CD4-positive, alpha-beta memory T cell (primary cell): Measurements from ENCODE around the gene TAC3. TPM values are rescaled to one million over a fixed set of nuclear protein-coding genes. Genes with fewer than 3 reads are reported as not detected.
"Not testable (repeated sequence)": the region's sequence is repeated elsewhere in the genome, so short reads cannot be mapped to it uniquely, and the experiment has no call there.

Experiments
- CTCF ChIA-PET: fragments of 350-600 bp; sonication (Branson Sonifier 250); formaldehyde crosslinking; loops from one replicate; lab custom pipeline; 2021; ENCODE audit warnings: inconsistent platforms; ENCODE audit not compliant: partially characterized antibody; lab: Charles Lee
- POLR2A ChIA-PET: fragments of 350-600 bp; sonication (Branson Sonifier 250); formaldehyde crosslinking; loops from one replicate; lab custom pipeline; 2021; ENCODE audit not compliant: partially characterized antibody; lab: Charles Lee
- DNase-seq, 5 donors: peaks; one replicate each; pipeline versions ENCODE4 v3.0.0 to v3.0.0-alpha.2; 2020 to 2022; ENCODE audit warnings: mixed read lengths in 1 of 5
- H3K27ac ChIP-seq: one replicate; pipeline ENCODE4 v1.7.0; 2013; ENCODE audit warnings: low read depth, low read length
- H3K27me3 ChIP-seq: 2 replicates; pipeline ENCODE4 v1.7.0; 2013; ENCODE audit warnings: mild to moderate bottlenecking, low read length, moderate library complexity; ENCODE audit not compliant: insufficient read depth
- H3K36me3 ChIP-seq: 2 replicates; pipeline ENCODE4 v1.7.0; 2013; ENCODE audit warnings: mild to moderate bottlenecking, low read length, moderate library complexity; ENCODE audit not compliant: insufficient read depth
- H3K4me1 ChIP-seq: 2 replicates; pipeline ENCODE4 v1.7.0; 2013; ENCODE audit warnings: mild to moderate bottlenecking, low read length, moderate library complexity; ENCODE audit not compliant: insufficient read depth
- H3K4me3 ChIP-seq, 2 donors: one replicate each; pipeline ENCODE4 v1.7.0; 2013; ENCODE audit warnings: low read length in 2 of 2, mild to moderate bottlenecking in 1 of 2
- H3K9me3 ChIP-seq, 2 donors: one replicate each; pipeline ENCODE4 v1.7.0; 2013; ENCODE audit warnings: low read length in 2 of 2, control low read depth in 1 of 2; ENCODE audit not compliant: control insufficient read depth in 1 of 2
- H3K27ac Mint-ChIP-seq, 7 donors: one replicate each; pipeline ENCODE4 v1.8.0; 2020 to 2021; ENCODE audit warnings: mixed read lengths in 7 of 7, mild to moderate bottlenecking in 6 of 7, inconsistent platforms in 3 of 7, moderate library complexity in 3 of 7
- H3K27me3 Mint-ChIP-seq, 2 donors: one replicate each; pipeline ENCODE4 v1.8.0; 2020 to 2021; ENCODE audit warnings: mixed read lengths in 2 of 2
- H3K36me3 Mint-ChIP-seq, 2 donors: one replicate each; pipeline ENCODE4 v1.8.0; 2020 to 2021; ENCODE audit warnings: mixed read lengths in 2 of 2, inconsistent platforms in 1 of 2, mild to moderate bottlenecking in 1 of 2
- H3K4me1 Mint-ChIP-seq, 4 donors: one replicate each; pipeline ENCODE4 v1.8.0; 2020 to 2021; ENCODE audit warnings: mixed read lengths in 4 of 4, mild to moderate bottlenecking in 1 of 4
- H3K4me3 Mint-ChIP-seq, 8 donors: one replicate each; pipeline ENCODE4 v1.8.0; 2020 to 2021; ENCODE audit warnings: mixed read lengths in 8 of 8, mild to moderate bottlenecking in 7 of 8, moderate library complexity in 6 of 8, inconsistent platforms in 3 of 8
- H3K9me3 Mint-ChIP-seq, 8 donors: one replicate each; pipeline ENCODE4 v1.8.0; 2020 to 2021; ENCODE audit warnings: mixed read lengths in 8 of 8, mild to moderate bottlenecking in 5 of 8, inconsistent platforms in 3 of 8, moderate library complexity in 1 of 8
- intact Hi-C: fragments of 100-400 bp; cut with micrococcal nuclease; formaldehyde crosslinking; loops from one replicate; pipeline ENCODE4 v1.15.1; 2023
- polyA plus RNA-seq, 2 donors: library from polyadenylated mRNA; unstranded; fragments of 300-500 nt; fragmentation: Illumina TruSeq; gene quantifications; one replicate each; pipeline ENCODE4 v1.2.3, GENCODE V29; 2021
- total RNA-seq, 2 experiments: library from RNA; stranded (reverse); gene quantifications; one replicate each; pipeline ENCODE4 v1.2.3, GENCODE V29; 2021

TAC3 gene
- total and polyA plus RNA-seq, 4 experiments from 2014 or later: 0.36 TPM; not detected in 3

GRCh38 chr12:56968910-56969309, 47.4 kb downstream of the TAC3 start:
- CTCF ChIA-PET, H3K27me3 ChIP-seq, DNase-seq, POLR2A ChIA-PET, H3K9me3 Mint-ChIP-seq, H3K9me3 ChIP-seq, H3K4me1 Mint-ChIP-seq, H3K27me3 Mint-ChIP-seq, H3K36me3 Mint-ChIP-seq, H3K27ac ChIP-seq, H3K4me1 ChIP-seq, intact Hi-C loops, H3K4me3 Mint-ChIP-seq, H3K4me3 ChIP-seq, H3K36me3 ChIP-seq, H3K27ac Mint-ChIP-seq: not testable (repeated sequence)

- H3K27ac ChIP-seq, H3K4me1 Mint-ChIP-seq, CTCF ChIA-PET, H3K36me3 Mint-ChIP-seq, H3K27me3 Mint-ChIP-seq, H3K4me3 ChIP-seq, H3K4me3 Mint-ChIP-seq, DNase-seq, POLR2A ChIA-PET, H3K9me3 ChIP-seq, H3K27me3 ChIP-seq, H3K27ac Mint-ChIP-seq, H3K4me1 ChIP-seq, intact Hi-C loops, H3K36me3 ChIP-seq: not testable (repeated sequence)
- peaks cover 0 to 14% (median 8%) of the 10 kb centered on the region in 8 donors for H3K9me3 Mint-ChIP-seq
These were observed 50.2 kb downstream of the TAC3 start for GRCh38 chr12:56965997-56966642.

- peaks cover 0 to 14% (median 8%) of the 10 kb centered on the region in 8 donors for H3K9me3 Mint-ChIP-seq
- H3K4me3 Mint-ChIP-seq, CTCF ChIA-PET, H3K36me3 Mint-ChIP-seq, H3K4me1 ChIP-seq, H3K36me3 ChIP-seq, DNase-seq, H3K9me3 ChIP-seq, H3K4me3 ChIP-seq, H3K4me1 Mint-ChIP-seq, H3K27me3 Mint-ChIP-seq, H3K27ac ChIP-seq, H3K27ac Mint-ChIP-seq, H3K27me3 ChIP-seq, intact Hi-C loops, POLR2A ChIA-PET: not testable (repeated sequence)
These were observed 51.2 kb downstream of the TAC3 start for GRCh38 chr12:56965124-56965523.

GRCh38 chr12:56963557-56963956, 52.8 kb downstream of the TAC3 start:
- DNase-seq, H3K27me3 Mint-ChIP-seq, H3K27ac Mint-ChIP-seq, intact Hi-C loops, H3K36me3 ChIP-seq, H3K27me3 ChIP-seq, H3K9me3 ChIP-seq, CTCF ChIA-PET, H3K36me3 Mint-ChIP-seq, H3K4me1 ChIP-seq, H3K4me3 Mint-ChIP-seq, H3K4me3 ChIP-seq, H3K4me1 Mint-ChIP-seq, H3K27ac ChIP-seq, POLR2A ChIA-PET: not testable (repeated sequence)
- peaks cover 0 to 19% (median 9%) of the 10 kb centered on the region in 8 donors for H3K9me3 Mint-ChIP-seq

- DNase-seq, intact Hi-C loops, H3K27ac ChIP-seq, H3K4me3 Mint-ChIP-seq, POLR2A ChIA-PET, H3K36me3 ChIP-seq, H3K4me1 Mint-ChIP-seq, H3K4me1 ChIP-seq, H3K4me3 ChIP-seq, H3K27me3 Mint-ChIP-seq, CTCF ChIA-PET, H3K9me3 ChIP-seq, H3K27me3 ChIP-seq, H3K27ac Mint-ChIP-seq: not testable (repeated sequence)
- Mint-ChIP-seq H3K9me3 (peaks cover 0 to 20% (median 16%) of the 10 kb centered on the region in 8 donors), H3K36me3 (peaks cover 0 to 11% of the 10 kb centered on the region in 2 donors)
These were observed 54.1 kb downstream of the TAC3 start for GRCh38 chr12:56962247-56962646.

Other genes starting within 250 kb of the TAC3 start
- not detected for gene SDR9C7, start 82.1 kb downstream of the TAC3 start, total RNA-seq
- not detected for gene SDR9C7, start 82.1 kb downstream of the TAC3 start, polyA plus RNA-seq
- gene RDH16, start 58.9 kb downstream of the TAC3 start, total RNA-seq: 1 to 10 TPM; 1.3 to 1.9 TPM
- under 1 TPM; 0.09 to 0.47 TPM for gene RDH16, start 58.9 kb downstream of the TAC3 start, polyA plus RNA-seq
- gene ZBTB39, start 10.0 kb downstream of the TAC3 start, total RNA-seq: 10 to 100 TPM; 10.8 to 12.2 TPM
- gene ZBTB39, start 10.0 kb downstream of the TAC3 start, polyA plus RNA-seq: 1 to 10 TPM in 1 of 2 donors, under 1 TPM in 1; 0.98 to 2.7 TPM
- 1 to 10 TPM; 1.2 to 3.0 TPM for gene MYO1A, start 33.6 kb upstream of the TAC3 start, total RNA-seq
- gene MYO1A, start 33.6 kb upstream of the TAC3 start, polyA plus RNA-seq: not detected
- 10 to 100 TPM; 27.2 TPM for gene NEMP1, start 62.3 kb upstream of the TAC3 start, total RNA-seq
- gene NEMP1, start 62.3 kb upstream of the TAC3 start, polyA plus RNA-seq: 1 to 10 TPM; 4.6 to 6.5 TPM
- 10 to 100 TPM; 17.5 to 19.5 TPM for gene NAB2, start 72.6 kb upstream of the TAC3 start, total RNA-seq
- 1 to 10 TPM in 1 of 2 donors, under 1 TPM in 1; 0.41 to 1.8 TPM for gene NAB2, start 72.6 kb upstream of the TAC3 start, polyA plus RNA-seq
- gene STAT6, start 94.8 kb upstream of the TAC3 start, total RNA-seq: 100 to 1,000 TPM; 399 to 424 TPM
- 10 to 100 TPM; 78.4 to 91.7 TPM for gene STAT6, start 94.8 kb upstream of the TAC3 start, polyA plus RNA-seq
- 10 to 100 TPM in 1 of 2 experiments, 1 to 10 TPM in 1; 9.7 to 11.6 TPM for gene LRP1, start 112.0 kb upstream of the TAC3 start, total RNA-seq
- under 1 TPM in 1 of 2 donors, not detected in 1; 0.38 TPM for gene LRP1, start 112.0 kb upstream of the TAC3 start, polyA plus RNA-seq
- not detected for gene LRP1-AS, start 131.1 kb upstream of the TAC3 start, total RNA-seq
- gene LRP1-AS, start 131.1 kb upstream of the TAC3 start, polyA plus RNA-seq: not detected
- gene NXPH4, start 200.3 kb upstream of the TAC3 start, total RNA-seq: not detected
- gene NXPH4, start 200.3 kb upstream of the TAC3 start, polyA plus RNA-seq: not detected
- 10 to 100 TPM; 39.8 to 46.1 TPM for gene SHMT2, start 213.2 kb upstream of the TAC3 start, total RNA-seq
- 10 to 100 TPM; 42.1 to 44.3 TPM for gene SHMT2, start 213.2 kb upstream of the TAC3 start, polyA plus RNA-seq
- gene STAC3, start 234.7 kb upstream of the TAC3 start, total RNA-seq: 1 to 10 TPM; 2.7 to 3.0 TPM
- gene STAC3, start 234.7 kb upstream of the TAC3 start, polyA plus RNA-seq: under 1 TPM in 1 of 2 donors, not detected in 1; 0.61 TPM